ENCODE data around the gene DEAF1. TPM values are rescaled to one million over a fixed set of nuclear protein-coding genes. Genes with fewer than 3 reads are reported as not detected.

DEAF1 gene
- total and polyA plus RNA-seq, 10 of the 15 experiments (the other 5 are each of a cell fraction or from before 2014, with no cell fraction given) = 0.68 to 51.3 (median 25.9) TPM

- CTCF ChIA-PET = interaction anchor here (9.5 kb wide), 1 partner anchor 67 kb away, joined by 91 read pairs; no protein-coding TSS in a partner anchor
- no peaks in the 10 kb centered on the region for H3K79me2 ChIP-seq (ENCODE audit: control insufficient read depth, insufficient read depth, low read length)
- no peaks in the 10 kb centered on the region for H3K27me3 ChIP-seq (replicated peaks in 1 of 2; ENCODE audit: control insufficient read depth in 2 of 2, insufficient read depth in 2 of 2, low read length in 1 of 2)
- peaks cover 5 to 16% of the 10 kb centered on the region in 2 experiments; a peak in 3 of 4 replicates for H3K36me3 ChIP-seq (ENCODE audit: control insufficient read depth in 2 of 2, insufficient read depth in 2 of 2, low read length in 1 of 2)
- SMC1A ChIA-PET (ENCODE audit: uncharacterized antibody, unreplicated experiment) = no interaction called here
- TF ChIP-seq E2F4 (IDR thresholded peaks at IDR 0.05; ENCODE audit: low read depth, low read length) (no peak), IKZF1 (conservative IDR thresholded peaks at IDR 0.05) (no peak), MTA2 (IDR thresholded peaks at IDR 0.05; ENCODE audit: low read depth) (no peak), NR2C2 (IDR thresholded peaks at IDR 0.05; ENCODE audit: borderline replicate concordance, control insufficient read depth, insufficient read length, low read depth) (no peak), SMARCA5 (IDR thresholded peaks at IDR 0.05) (no peak), NRF1 (conservative IDR thresholded peaks at IDR 0.05; ENCODE audit: low read depth, low read length) (no peak), CHD1 (IDR thresholded peaks at IDR 0.05; ENCODE audit: low read depth, low read length) (no peak), HDAC2 (IDR thresholded peaks at IDR 0.05) (no peak), PAX8 (IDR thresholded peaks at IDR 0.05) (no peak)
- RAD21 ChIA-PET (ENCODE audit: unreplicated experiment) = no interaction called here
- DNase-seq (ENCODE audit: low read depth, low spot score) = no peak
- intact Hi-C loops (cut with micrococcal nuclease; ENCODE audit: unreplicated experiment) = no loop called here
- POLR2A ChIA-PET = interaction anchor here (0.5 kb wide), 1 partner anchor 9 kb away, joined by 3 read pairs; no protein-coding TSS in a partner anchor
- ATAC-seq = no peak
- peaks cover 13% of the 10 kb centered on the region for H3K4me1 ChIP-seq (ENCODE audit: control insufficient read depth, insufficient read depth, low read length)
- FAIRE-seq = no peak
- no peaks in the 10 kb centered on the region for H3K9me3 ChIP-seq (replicated peaks; ENCODE audit: control insufficient read depth, insufficient read depth, low read length)
- H2AFZ ChIP-seq (ENCODE audit: control insufficient read depth, low read depth, low read length) = no peak overlapping the region
- no peak overlapping the region for H3K27ac ChIP-seq (ENCODE audit: control insufficient read depth, insufficient read depth)
- H3K9ac ChIP-seq (ENCODE audit: control insufficient read depth, insufficient read depth, low read length) = no peak overlapping the region
- no peaks in the 10 kb centered on the region for H4K20me1 ChIP-seq (ENCODE audit: control insufficient read depth, insufficient read depth)
- in situ Hi-C loops (cut with MboI) = no loop called here
- 93% methylated on average over 14 of the region's 14 CpGs for WGBS (ENCODE audit: insufficient coverage, insufficient replicate concordance, low lambda C conversion rate, missing lambda C conversion rate)
- H3K4me2 ChIP-seq (ENCODE audit: control insufficient read depth, insufficient read depth) = no peak overlapping the region
- no peak overlapping the region for H3K4me3 ChIP-seq
- no TSS peak for BruUV-seq (replicated peaks)
These were observed 37.3 kb downstream of the DEAF1 start for GRCh38 chr11:657691-658126.

Data from GM12878 (cell line).